Lung (tissue), 12 donors: ENCODE results near the gene MBNL3. TPM values are rescaled to one million over a fixed set of nuclear protein-coding genes. Genes with fewer than 3 reads are reported as not detected.

Experiments used
- ATAC-seq: fragments of 200-7000 bp; cut with Tn5 transposase; one replicate; pipeline ENCODE4 v1.9.1; 2020; ENCODE audit warnings: moderate number of reproducible peaks; ENCODE audit not compliant: insufficient read depth, low FRiP score
- DNase-seq, 3 donors: peaks; one replicate each; pipeline ENCODE4 v3.0.0-alpha.2; 2013 to 2017
- H3K27ac ChIP-seq, 2 donors: one replicate each; pipeline ENCODE4 v1.5.1; 2013; ENCODE audit warnings: mild to moderate bottlenecking in 2 of 2, moderate library complexity in 2 of 2, control low read depth in 1 of 2, inconsistent platforms in 1 of 2, low read depth in 1 of 2, low read length in 1 of 2
- H3K27me3 ChIP-seq, 3 donors: one replicate each; pipeline ENCODE4 v1.5.1; 2013; ENCODE audit warnings: low read length in 2 of 3; ENCODE audit not compliant: control insufficient read depth in 3 of 3, insufficient read depth in 3 of 3
- H3K36me3 ChIP-seq, 4 donors: one replicate each; pipeline ENCODE4 v1.5.1; 2013; ENCODE audit warnings: low read length in 4 of 4, mild to moderate bottlenecking in 1 of 4, moderate library complexity in 1 of 4; ENCODE audit not compliant: control insufficient read depth in 4 of 4, insufficient read depth in 4 of 4
- H3K4me1 ChIP-seq, 5 donors: one replicate each; pipeline ENCODE4 v1.5.1; 2013; ENCODE audit warnings: low read length in 5 of 5, mild to moderate bottlenecking in 2 of 5, moderate library complexity in 1 of 5; ENCODE audit not compliant: control insufficient read depth in 5 of 5, insufficient read depth in 5 of 5
- H3K4me3 ChIP-seq: one replicate; pipeline ENCODE4 v1.5.1; 2013; ENCODE audit warnings: mild to moderate bottlenecking, control low read depth, moderate library complexity
- H3K9ac ChIP-seq, 2 donors: one replicate each; pipeline ENCODE4 v1.5.1; 2013; ENCODE audit warnings: low read length in 2 of 2, control low read depth in 1 of 2; ENCODE audit not compliant: insufficient read depth in 1 of 2
- H3K9me3 ChIP-seq, 4 donors: one replicate each; pipeline ENCODE4 v1.5.1; 2013; ENCODE audit warnings: low read length in 3 of 4, mild to moderate bottlenecking in 1 of 4, moderate library complexity in 1 of 4; ENCODE audit not compliant: control insufficient read depth in 4 of 4, insufficient read depth in 3 of 4
- CTCF ChIP-seq: IDR thresholded peaks from 2 replicates; pipeline ENCODE4 v1.5.1; 2012; ENCODE audit warnings: mild to moderate bottlenecking; ENCODE audit errors: control extremely low read depth, extremely low read depth
- WGBS, 2 donors: extraction: QIAGEN DNeasy Blood & Tissue Kit; methylation state at CpG; one replicate each; pipeline ENCODE4 v1.1.7; 2013; 5-methylcytosine and 5-hydroxymethylcytosine counted together
- polyA plus RNA-seq, 2 donors: library from polyadenylated mRNA; stranded (reverse); fragments of 200-250 nt; gene quantifications; one replicate each; pipeline ENCODE4 v1.2.1, GENCODE V29; 2013
- total RNA-seq, 2 donors: library from RNA; depleted of rRNA in 1 of 2; stranded (reverse); fragments of >200 nt in 1 of 2; gene quantifications; one replicate each; pipeline ENCODE4 v1.2.1, GENCODE V29; 2014 to 2021
- donor health status: control.
- donor health status: control.
- donor health status: Bipolar disorder and iron deficiency.
- donor health status: healthy.
- donor health status: DM: yes; HTN: yes; CAD: no.

The MBNL3 gene
- total and polyA plus RNA-seq, 4 donors = 2.1 to 27.2 (median 11.1) TPM

GRCh38 chrX:132508834-132509233 is 20.0 kb upstream of the MBNL3 start:
- H3K36me3 ChIP-seq = no peaks in the 10 kb centered on the region
- H3K4me3 ChIP-seq = no peak overlapping the region
- H3K9ac ChIP-seq = no peak overlapping the region
- peaks cover 0 to 37% (median 30%) of the 10 kb centered on the region in 3 donors for H3K27me3 ChIP-seq
- H3K4me1 ChIP-seq = no peaks in the 10 kb centered on the region
- ATAC-seq (no peak), DNase-seq (no peak)
- H3K27ac ChIP-seq = no peak overlapping the region
- WGBS, 2 donors = 75 to 92% methylated on average over 2 of the region's 2 CpGs
- no peak for TF ChIP-seq CTCF
- H3K9me3 ChIP-seq = no peaks in the 10 kb centered on the region

- no peak for TF ChIP-seq CTCF
- Histone ChIP-seq H3K27ac (no peak overlapping the region), H3K27me3 (peaks cover 0 to 36% (median 24%) of the 10 kb centered on the region in 3 donors), H3K4me1 (no peaks in the 10 kb centered on the region), H3K9ac (no peak overlapping the region), H3K9me3 (no peaks in the 10 kb centered on the region), H3K4me3 (no peak overlapping the region), H3K36me3 (no peaks in the 10 kb centered on the region)
- WGBS, 2 donors = 63 to 90% methylated on average over 3 of the region's 3 CpGs
- peak in 2 of 3 donors; percentile 14 to 16 for DNase-seq
- ATAC-seq = no peak
Observed at GRCh38 chrX:132505116-132505515, 16.3 kb upstream of the MBNL3 start.

GRCh38 chrX:132504417-132504816 is 15.6 kb upstream of the MBNL3 start:
- DNase-seq (no peak), ATAC-seq (no peak)
- Histone ChIP-seq H3K27ac (no peak overlapping the region), H3K4me1 (no peaks in the 10 kb centered on the region), H3K4me3 (no peak overlapping the region), H3K36me3 (no peaks in the 10 kb centered on the region), H3K9me3 (no peaks in the 10 kb centered on the region), H3K9ac (no peak overlapping the region), H3K27me3 (peaks cover 0 to 36% (median 30%) of the 10 kb centered on the region in 3 donors)
- WGBS, 2 donors = 73 to 93% methylated on average over 1 of the region's 1 CpG
- no peak for TF ChIP-seq CTCF

GRCh38 chrX:132501606-132502005 is 12.8 kb upstream of the MBNL3 start:
- DNase-seq (peak in 1 of 3 donors; percentile 25), ATAC-seq (no peak)
- no peak overlapping the region for H3K4me3 ChIP-seq
- no peaks in the 10 kb centered on the region for H3K36me3 ChIP-seq
- no peaks in the 10 kb centered on the region for H3K4me1 ChIP-seq
- H3K27me3 ChIP-seq = peaks cover 0 to 44% (median 22%) of the 10 kb centered on the region in 3 donors
- H3K9ac ChIP-seq = no peak overlapping the region
- WGBS, 2 donors = 71 to 78% methylated on average over 2 of the region's 2 CpGs
- TF ChIP-seq CTCF = no peak
- H3K9me3 ChIP-seq = no peaks in the 10 kb centered on the region
- H3K27ac ChIP-seq = no peak overlapping the region
